Neural cell (in vitro differentiated cells): ENCODE measurements around the gene GATAD2A. TPM values are rescaled to one million over a fixed set of nuclear protein-coding genes. Genes with fewer than 3 reads are reported as not detected.

Experiments used
- H2AFZ ChIP-seq: fragments of 200-600, 300-800 bp; sonication (generic), shearing (Covaris generic); 2 replicates; pipeline ENCODE4 v1.6.0; 2014; ENCODE audit warnings: low read depth, mild to moderate bottlenecking, antibody characterized with exemption, low read length, moderate library complexity
- H3F3A ChIP-seq: fragments of 200-600 bp; shearing (Covaris generic); 2 replicates; pipeline ENCODE4 v1.6.1; 2016; ENCODE audit warnings: mild to moderate bottlenecking, moderate library complexity, mixed read lengths, antibody characterized with exemption, low read length; ENCODE audit not compliant: insufficient read depth, poor library complexity, severe bottlenecking
- H3K27ac ChIP-seq: fragments of 200-600, 300-800 bp; sonication (generic), shearing (Covaris generic); 2 replicates; pipeline ENCODE4 v1.5.1; 2014; ENCODE audit warnings: mild to moderate bottlenecking, low read length, moderate library complexity
- H3K27me3 ChIP-seq: fragments of 300-800, 200-600 bp; sonication (generic), shearing (Covaris generic); 2 replicates; pipeline ENCODE4 v1.6.0; 2014; ENCODE audit warnings: mild to moderate bottlenecking, low read depth, low read length, moderate library complexity; ENCODE audit not compliant: insufficient read depth
- H3K36me3 ChIP-seq: fragments of 300-800, 200-600 bp; sonication (generic), shearing (Covaris generic); 2 replicates; pipeline ENCODE4 v1.5.1; 2014; ENCODE audit warnings: mild to moderate bottlenecking, antibody characterized with exemption, low read length, moderate library complexity; ENCODE audit not compliant: insufficient read depth
- H3K4me2 ChIP-seq: fragments of 300-800, 200-600 bp; sonication (generic), shearing (Covaris generic); 2 replicates; pipeline ENCODE4 v1.6.0; 2014; ENCODE audit warnings: mild to moderate bottlenecking, low read length
- H3K4me3 ChIP-seq: fragments of 300-800, 200-600 bp; sonication (generic), shearing (Covaris generic); 2 replicates; pipeline ENCODE4 v1.5.1; 2014; ENCODE audit warnings: mild to moderate bottlenecking, low read length, moderate library complexity
- H3K79me2 ChIP-seq: fragments of 200-600 bp; shearing (Covaris generic); replicated peaks from 2 replicates; pipeline ENCODE4 v1.6.0; 2014; ENCODE audit warnings: mild to moderate bottlenecking, low read length, moderate library complexity; ENCODE audit not compliant: insufficient read depth
- H3K9ac ChIP-seq: fragments of 300-800, 200-600 bp; sonication (generic), shearing (Covaris generic); 2 replicates; pipeline ENCODE4 v1.6.1; 2016; ENCODE audit warnings: mild to moderate bottlenecking, low read length, mixed read lengths
- H3K9me2 ChIP-seq: fragments of 200-600 bp; shearing (Covaris generic); 2 replicates; pipeline ENCODE4 v1.6.1; 2016; ENCODE audit warnings: mild to moderate bottlenecking, low read length, mixed read lengths; ENCODE audit not compliant: insufficient read depth
- H3K9me3 ChIP-seq: fragments of 200-600, 300-800 bp; sonication (generic), shearing (Covaris generic); 2 replicates; pipeline ENCODE4 v1.6.1; 2016; ENCODE audit warnings: mild to moderate bottlenecking, mixed run types, low read length, moderate library complexity, mixed read lengths
- H4K20me1 ChIP-seq: fragments of 200-600 bp; shearing (Covaris generic); 2 replicates; pipeline ENCODE4 v1.6.1; 2016; ENCODE audit warnings: mild to moderate bottlenecking, mixed run types; ENCODE audit not compliant: insufficient read depth
- CTCF ChIP-seq: fragments of 450-650 bp; IDR thresholded peaks from 2 replicates; pipeline ENCODE4 v1.5.1; 2014; ENCODE audit warnings: antibody characterized with exemption, mild to moderate bottlenecking, moderate library complexity; ENCODE audit not compliant: poor library complexity, severe bottlenecking
- EP300 ChIP-seq: fragments of 450-650 bp; conservative IDR thresholded peaks from 2 replicates; pipeline ENCODE4 v1.6.1; 2014; ENCODE audit warnings: antibody characterized with exemption, mild to moderate bottlenecking, moderate library complexity; ENCODE audit not compliant: poor library complexity, severe bottlenecking
- EZH2 ChIP-seq: fragments of 200-600, 300-800 bp; shearing (Covaris generic), sonication (generic); IDR thresholded peaks from 2 replicates; pipeline ENCODE4 v1.6.1; 2014; ENCODE audit warnings: antibody characterized with exemption, low read length, borderline replicate concordance, mild to moderate bottlenecking; ENCODE audit not compliant: insufficient read depth, poor library complexity, severe bottlenecking
- MXI1 ChIP-seq: fragments of 450-650 bp; conservative IDR thresholded peaks from 2 replicates; pipeline ENCODE4 v1.6.1; 2014; ENCODE audit warnings: antibody characterized with exemption, mild to moderate bottlenecking; ENCODE audit not compliant: poor library complexity, severe bottlenecking
- POLR2AphosphoS5 ChIP-seq: IDR thresholded peaks from 2 replicates; pipeline ENCODE4 v1.6.1; 2012
- RAD21 ChIP-seq: fragments of 450-650 bp; conservative IDR thresholded peaks from 2 replicates; pipeline ENCODE4 v1.6.1; 2014; ENCODE audit warnings: antibody characterized with exemption, mild to moderate bottlenecking, moderate library complexity
- REST ChIP-seq: IDR thresholded peaks from 2 replicates; pipeline ENCODE4 v1.6.1; 2012; ENCODE audit warnings: borderline replicate concordance
- SMC3 ChIP-seq: fragments of 450-650 bp; conservative IDR thresholded peaks from 2 replicates; pipeline ENCODE4 v1.6.1; 2014; ENCODE audit warnings: antibody characterized with exemption, mild to moderate bottlenecking, moderate library complexity; ENCODE audit not compliant: poor library complexity
- TAF1 ChIP-seq: IDR thresholded peaks from 2 replicates; pipeline ENCODE4 v1.6.1; 2012; ENCODE audit warnings: low read depth
- polyA plus RNA-seq: library from polyadenylated mRNA; depleted of rRNA; stranded (reverse); fragments of >200 nt; gene quantifications from 2 replicates; pipeline ENCODE4 v1.2.3, GENCODE V29; 2014

The GATAD2A gene
- polyA plus RNA-seq, 1 donor from 2014 or later, result 13.9 TPM

GRCh38 chr19:19417046-19417445, 11.6 kb downstream of the GATAD2A start:
- H3K9me3 ChIP-seq, result no peaks in the 10 kb centered on the region
- no peaks in the 10 kb centered on the region for H3K9me2 ChIP-seq
- H3K79me2 ChIP-seq, result peaks cover 38% of the 10 kb centered on the region
- H3K4me3 ChIP-seq, result no peak overlapping the region
- no peak overlapping the region for H3K4me2 ChIP-seq
- H4K20me1 ChIP-seq, result no peaks in the 10 kb centered on the region
- no peaks in the 10 kb centered on the region for H3F3A ChIP-seq
- no peak overlapping the region for H3K27ac ChIP-seq
- TF ChIP-seq SMC3, result no peak
- TF ChIP-seq CTCF, result no peak
- no peak for TF ChIP-seq EP300
- no peak for TF ChIP-seq EZH2
- no peak for TF ChIP-seq MXI1
- no peak for TF ChIP-seq RAD21
- TF ChIP-seq TAF1, result no peak
- no peak for TF ChIP-seq POLR2AphosphoS5
- no peak for TF ChIP-seq REST
- no peaks in the 10 kb centered on the region for H3K36me3 ChIP-seq
- no peak overlapping the region for H2AFZ ChIP-seq
- no peak overlapping the region for H3K9ac ChIP-seq
- no peaks in the 10 kb centered on the region for H3K27me3 ChIP-seq

GRCh38 chr19:19417628-19418245, 12.3 kb downstream of the GATAD2A start:
- Histone ChIP-seq H3K4me3 (no peak overlapping the region), H2AFZ (no peak overlapping the region), H3K36me3 (no peaks in the 10 kb centered on the region), H3K9me3 (no peaks in the 10 kb centered on the region), H3K27ac (no peak overlapping the region), H3K4me2 (no peak overlapping the region), H3K27me3 (no peaks in the 10 kb centered on the region), H3F3A (no peaks in the 10 kb centered on the region), H4K20me1 (no peaks in the 10 kb centered on the region), H3K79me2 (peaks cover 41% of the 10 kb centered on the region), H3K9me2 (no peaks in the 10 kb centered on the region), H3K9ac (no peak overlapping the region)
- TF ChIP-seq EP300 (no peak), RAD21 (no peak), POLR2AphosphoS5 (no peak), TAF1 (no peak), SMC3 (no peak), REST (no peak), MXI1 (no peak), CTCF (no peak), EZH2 (no peak)
